ENCODE data around the gene RFFL. TPM values are rescaled to one million over a fixed set of nuclear protein-coding genes. Genes with fewer than 3 reads are reported as not detected.
"Not testable (repeated sequence)": the region's sequence is repeated elsewhere in the genome, so short reads cannot be mapped to it uniquely, and the experiment has no call there.

RFFL gene
- total and polyA plus RNA-seq, 2 donors from 2014 or later = 15.7 to 29.0 TPM

- FAIRE-seq = no peak
- TF ChIP-seq, protein P1, sequence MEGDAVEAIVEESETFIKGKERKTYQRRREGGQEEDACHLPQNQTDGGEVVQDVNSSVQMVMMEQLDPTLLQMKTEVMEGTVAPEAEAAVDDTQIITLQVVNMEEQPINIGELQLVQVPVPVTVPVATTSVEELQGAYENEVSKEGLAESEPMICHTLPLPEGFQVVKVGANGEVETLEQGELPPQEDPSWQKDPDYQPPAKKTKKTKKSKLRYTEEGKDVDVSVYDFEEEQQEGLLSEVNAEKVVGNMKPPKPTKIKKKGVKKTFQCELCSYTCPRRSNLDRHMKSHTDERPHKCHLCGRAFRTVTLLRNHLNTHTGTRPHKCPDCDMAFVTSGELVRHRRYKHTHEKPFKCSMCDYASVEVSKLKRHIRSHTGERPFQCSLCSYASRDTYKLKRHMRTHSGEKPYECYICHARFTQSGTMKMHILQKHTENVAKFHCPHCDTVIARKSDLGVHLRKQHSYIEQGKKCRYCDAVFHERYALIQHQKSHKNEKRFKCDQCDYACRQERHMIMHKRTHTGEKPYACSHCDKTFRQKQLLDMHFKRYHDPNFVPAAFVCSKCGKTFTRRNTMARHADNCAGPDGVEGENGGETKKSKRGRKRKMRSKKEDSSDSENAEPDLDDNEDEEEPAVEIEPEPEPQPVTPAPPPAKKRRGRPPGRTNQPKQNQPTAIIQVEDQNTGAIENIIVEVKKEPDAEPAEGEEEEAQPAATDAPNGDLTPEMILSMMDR (IDR thresholded peaks at IDR 0.05; ENCODE audit: borderline replicate concordance, extremely low read depth, insufficient read depth) = no peak
Measured at GRCh38 chr17:35048685-35049379, 14.7 kb downstream of the RFFL start.

GRCh38 chr17:35046740-35047283 is 16.7 kb downstream of the RFFL start:
- TF ChIP-seq, protein P1 (IDR thresholded peaks at IDR 0.05; ENCODE audit: borderline replicate concordance, extremely low read depth, insufficient read depth) = no peak
- H3K9ac ChIP-seq (ENCODE audit: low read length in 3 of 3) = no peak overlapping the region
- no peaks in the 10 kb centered on the region for H3K27me3 ChIP-seq (ENCODE audit: control insufficient read depth, insufficient read depth, low read length)
- peaks cover 0 to 19% (median 8%) of the 10 kb centered on the region in 3 donors for H3K4me1 ChIP-seq (ENCODE audit: control insufficient read depth in 2 of 3, insufficient read depth in 2 of 3, low read depth in 1 of 3, low read length in 3 of 3)
- H3K4me3 ChIP-seq (ENCODE audit: low read length in 3 of 3) = peak overlapping the region in 1 of 3 donors; percentile 16
- H3K36me3 ChIP-seq (ENCODE audit: control insufficient read depth in 2 of 3, insufficient read depth in 3 of 3, low read length in 3 of 3) = no peaks in the 10 kb centered on the region
- peak overlapping the region in 1 of 2 donors; percentile 11 for H3K27ac ChIP-seq (ENCODE audit: low read depth in 2 of 2, low read length in 2 of 2)
- FAIRE-seq (no peak), DNase-seq (no peak)
- intact Hi-C loops (cut with DNase I) = no loop called here
- H3K9me3 ChIP-seq (ENCODE audit: control insufficient read depth in 2 of 3, insufficient read depth in 1 of 3, low read length in 3 of 3) = no peaks in the 10 kb centered on the region

More at GRCh38 chr17:35048685-35049379, 14.7 kb downstream of the RFFL start:
- Histone ChIP-seq H3K9ac (ENCODE audit: low read length in 3 of 3) (no peak overlapping the region), H3K4me1 (ENCODE audit: control insufficient read depth in 2 of 3, insufficient read depth in 2 of 3, low read depth in 1 of 3, low read length in 3 of 3) (peaks cover 0 to 24% (median 8%) of the 10 kb centered on the region in 3 donors), H3K27me3 (ENCODE audit: control insufficient read depth, insufficient read depth, low read length) (no peaks in the 10 kb centered on the region), H3K36me3 (ENCODE audit: control insufficient read depth in 2 of 3, insufficient read depth in 3 of 3, low read length in 3 of 3) (no peaks in the 10 kb centered on the region), H3K9me3 (ENCODE audit: control insufficient read depth in 2 of 3, insufficient read depth in 1 of 3, low read length in 3 of 3) (no peaks in the 10 kb centered on the region), H3K4me3 (ENCODE audit: low read length in 3 of 3) (no peak overlapping the region), H3K27ac (ENCODE audit: low read depth in 2 of 2, low read length in 2 of 2) (peak overlapping the region in 1 of 2 donors; percentile 38)
- intact Hi-C loops (cut with DNase I) = no loop called here
- DNase-seq = no peak

GRCh38 chr17:35046245-35046644 is 17.3 kb downstream of the RFFL start:
- H3K4me3 ChIP-seq (ENCODE audit: low read length in 3 of 3) = no peak overlapping the region
- H3K27ac ChIP-seq (ENCODE audit: low read depth in 2 of 2, low read length in 2 of 2) = peak overlapping the region in 1 of 2 donors; percentile 11
- intact Hi-C loops (cut with DNase I) = no loop called here
- H3K36me3 ChIP-seq (ENCODE audit: control insufficient read depth in 2 of 3, insufficient read depth in 3 of 3, low read length in 3 of 3) = no peaks in the 10 kb centered on the region
- H3K9ac ChIP-seq (ENCODE audit: low read length in 3 of 3) = no peak overlapping the region
- TF ChIP-seq, protein P1 (IDR thresholded peaks at IDR 0.05; ENCODE audit: borderline replicate concordance, extremely low read depth, insufficient read depth) = no peak
- H3K9me3 ChIP-seq (ENCODE audit: control insufficient read depth in 2 of 3, insufficient read depth in 1 of 3, low read length in 3 of 3) = no peaks in the 10 kb centered on the region
- DNase-seq = no peak
- no peaks in the 10 kb centered on the region for H3K27me3 ChIP-seq (ENCODE audit: control insufficient read depth, insufficient read depth, low read length)
- peaks cover 0 to 14% (median 4%) of the 10 kb centered on the region in 3 donors for H3K4me1 ChIP-seq (ENCODE audit: control insufficient read depth in 2 of 3, insufficient read depth in 2 of 3, low read depth in 1 of 3, low read length in 3 of 3)
- no peak for FAIRE-seq

GRCh38 chr17:35045458-35045979 is 18.0 kb downstream of the RFFL start:
- H3K36me3 ChIP-seq (ENCODE audit: control insufficient read depth in 2 of 3, insufficient read depth in 3 of 3, low read length in 3 of 3); H3K9ac ChIP-seq (ENCODE audit: low read length in 3 of 3); H3K9me3 ChIP-seq (ENCODE audit: control insufficient read depth in 2 of 3, insufficient read depth in 1 of 3, low read length in 3 of 3); H3K27ac ChIP-seq (ENCODE audit: low read depth in 2 of 2, low read length in 2 of 2); H3K4me3 ChIP-seq (ENCODE audit: low read length in 3 of 3); intact Hi-C loops (cut with DNase I); H3K27me3 ChIP-seq (ENCODE audit: control insufficient read depth, insufficient read depth, low read length); FAIRE-seq; DNase-seq; H3K4me1 ChIP-seq (ENCODE audit: control insufficient read depth in 2 of 3, insufficient read depth in 2 of 3, low read depth in 1 of 3, low read length in 3 of 3): not testable (repeated sequence)
